Muscle of leg (tissue), 11 donors: ENCODE data around the gene KRT13. TPM values are rescaled to one million over a fixed set of nuclear protein-coding genes. Genes with fewer than 3 reads are reported as not detected.

ENCODE experiments used
- DNase-seq: peaks from one replicate; pipeline ENCODE4 v3.0.0; 2013
- H3K27ac ChIP-seq: one replicate; pipeline ENCODE4 v1.5.1; 2013; ENCODE audit warnings: mild to moderate bottlenecking, low read length, control low read depth
- H3K27me3 ChIP-seq: one replicate; pipeline ENCODE4 v1.6.1; 2013; ENCODE audit warnings: low read length; ENCODE audit not compliant: control insufficient read depth, insufficient read depth
- H3K36me3 ChIP-seq: one replicate; pipeline ENCODE4 v1.6.1; 2013; ENCODE audit warnings: low read length; ENCODE audit not compliant: control insufficient read depth, insufficient read depth
- H3K4me1 ChIP-seq: one replicate; pipeline ENCODE4 v1.6.1; 2013; ENCODE audit warnings: low read length; ENCODE audit not compliant: control insufficient read depth, insufficient read depth
- H3K4me3 ChIP-seq: one replicate; pipeline ENCODE4 v1.5.1; 2013; ENCODE audit warnings: low read length, control low read depth
- H3K9me3 ChIP-seq: replicated peaks from 2 replicates; pipeline ENCODE4 v1.6.1; 2013; ENCODE audit warnings: low read depth, low read length; ENCODE audit not compliant: control insufficient read depth
- WGBS: methylation state at CpG from one replicate; pipeline ENCODE4 v1.1.5; 2013; ENCODE audit warnings: missing lambda C conversion rate; ENCODE audit not compliant: insufficient coverage; 5-methylcytosine and 5-hydroxymethylcytosine counted together
- polyA plus RNA-seq, 8 donors: library from polyadenylated mRNA; unstranded; fragments of 120-200 nt; gene quantifications; one replicate each; pipeline versions ENCODE4 v1.2.1 to v1.2.3, GENCODE V29; 2013; ENCODE audit warnings: inconsistent platforms in 1 of 8, low replicate concordance in 1 of 8; ENCODE audit not compliant: insufficient read length in 8 of 8, insufficient read depth in 1 of 8
- total RNA-seq: library from RNA; stranded (reverse); fragments of 120-200 nt; gene quantifications from one replicate; pipeline ENCODE4 v1.2.4, GENCODE V29; 2013

KRT13 gene
- total and polyA plus RNA-seq, 9 donors: 0.13 to 177 (median 0.63) TPM; not detected in 1

- Histone ChIP-seq H3K36me3 (no peaks in the 10 kb centered on the region), H3K4me1 (peaks cover 10% of the 10 kb centered on the region), H3K4me3 (no peak overlapping the region), H3K27me3 (peaks cover 33% of the 10 kb centered on the region), H3K9me3 (no peaks in the 10 kb centered on the region), H3K27ac (no peak overlapping the region)
- 58% methylated on average over 8 of the region's 10 CpGs for WGBS
- DNase-seq: no peak
These were observed 15.6 kb upstream of the KRT13 start for GRCh38 chr17:41520821-41521521.

DNA sequence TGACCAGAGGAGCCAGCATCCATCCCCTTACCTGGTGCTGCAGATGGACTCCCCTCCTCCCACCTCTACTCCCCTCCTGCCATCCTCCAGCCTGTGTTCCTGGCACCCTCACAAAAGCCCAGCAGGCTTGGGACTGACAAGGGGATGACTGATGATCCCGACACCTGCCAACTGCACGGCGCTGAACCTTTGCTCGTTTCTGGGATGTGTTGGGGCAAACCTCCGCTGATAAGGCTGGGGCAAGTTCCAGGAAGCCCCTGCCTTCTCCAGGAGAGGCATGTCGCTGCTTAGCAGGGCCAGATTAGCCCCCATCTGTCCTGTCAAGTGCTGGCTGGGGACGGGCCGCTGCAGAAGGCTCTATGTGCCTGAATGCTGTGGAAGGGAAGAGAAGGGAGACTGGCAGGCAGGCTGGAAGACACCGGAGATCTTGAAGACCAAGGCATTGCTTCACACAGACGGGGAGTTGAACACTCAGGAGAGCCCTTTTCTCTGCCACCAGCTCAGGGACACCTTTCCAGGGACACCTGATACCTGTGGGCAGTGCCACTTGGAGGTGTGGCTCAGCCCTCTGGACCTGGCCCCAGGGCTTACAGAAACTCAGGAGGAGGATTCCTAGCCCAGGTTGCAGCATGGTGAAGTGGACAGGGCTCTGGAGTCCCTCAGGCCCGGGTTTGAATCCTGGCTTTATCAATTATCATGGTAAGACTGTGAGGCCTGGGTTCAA, 14.3 kb upstream of the KRT13 start:
- 43% methylated on average over 9 of the region's 11 CpGs for WGBS
- peaks cover 10% of the 10 kb centered on the region for H3K4me1 ChIP-seq
- no peaks in the 10 kb centered on the region for H3K36me3 ChIP-seq
- DNase-seq: no peak
- no peak overlapping the region for H3K27ac ChIP-seq
- H3K4me3 ChIP-seq: no peak overlapping the region
- H3K27me3 ChIP-seq: peaks cover 25% of the 10 kb centered on the region
- H3K9me3 ChIP-seq: no peaks in the 10 kb centered on the region

- no peak within 1 kb of the TSS for H3K4me3 ChIP-seq
- DNase-seq: no peak
- H3K27ac ChIP-seq: no peak within 1 kb of the TSS
- H3K4me1 ChIP-seq: peaks cover 10% of the 10 kb centered on the region
- H3K27me3 ChIP-seq: peaks cover 20% of the 10 kb centered on the region
- 46% methylated on average over 5 of the region's 8 CpGs for WGBS
- H3K9me3 ChIP-seq: no peaks in the 10 kb centered on the region
- no peaks in the 10 kb centered on the region for H3K36me3 ChIP-seq
These were observed 13.5 kb upstream of the KRT13 start, which contains the start of gene KRT15 for GRCh38 chr17:41518789-41519449. TSS of gene KRT15 (minus strand) at chr17:41518890. CDS start at chr17:41518827, 63 bp downstream.

DNA sequence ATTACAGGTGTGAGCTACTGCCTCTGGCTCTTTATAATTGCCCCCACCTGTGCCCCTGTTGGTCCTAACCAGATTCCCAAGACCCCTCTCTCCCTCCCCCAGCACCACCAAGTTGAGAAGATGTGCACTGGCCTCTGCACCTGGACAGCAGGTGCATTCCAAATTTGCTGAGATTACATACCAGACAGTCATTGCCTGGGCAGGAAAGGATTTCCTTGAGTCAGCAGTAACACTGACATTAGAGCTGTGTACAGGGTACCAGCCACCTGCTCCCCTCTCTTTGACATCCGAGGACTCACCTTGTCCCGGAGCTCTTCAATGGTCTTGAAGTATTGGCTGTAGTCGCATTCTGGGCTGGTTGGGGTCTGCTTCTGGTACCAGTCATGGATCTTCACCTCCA, 12.6 kb upstream of the KRT13 start:
- H3K36me3 ChIP-seq: no peaks in the 10 kb centered on the region
- no peak overlapping the region for H3K27ac ChIP-seq
- 100% methylated on average over 3 of the region's 3 CpGs for WGBS
- peaks cover 18% of the 10 kb centered on the region for H3K27me3 ChIP-seq
- H3K9me3 ChIP-seq: no peaks in the 10 kb centered on the region
- no peak for DNase-seq
- peaks cover 10% of the 10 kb centered on the region for H3K4me1 ChIP-seq
- no peak overlapping the region for H3K4me3 ChIP-seq

DNA sequence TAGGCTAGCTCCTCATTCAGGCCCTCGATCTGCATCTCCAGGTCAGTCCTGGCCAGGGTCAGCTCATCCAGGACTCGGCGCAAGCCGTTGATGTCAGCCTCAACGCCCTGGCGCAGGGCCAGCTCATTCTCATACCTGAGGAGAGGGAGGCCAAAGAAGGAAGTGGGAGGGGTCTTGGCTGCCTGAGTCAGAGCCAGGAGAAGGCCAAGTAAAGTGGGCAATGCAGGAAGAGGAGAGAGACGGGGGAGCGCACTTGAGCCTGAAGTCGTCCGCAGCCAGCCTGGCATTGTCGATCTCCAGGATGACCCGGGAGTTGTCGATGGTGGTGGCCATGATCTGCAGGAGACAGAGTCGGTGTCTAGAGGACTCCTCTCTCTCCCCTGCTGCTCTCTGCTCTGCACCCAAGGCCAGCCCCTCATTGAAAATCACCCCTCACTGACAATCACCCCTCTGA, 11.4 kb upstream of the KRT13 start:
- Histone ChIP-seq H3K4me1 (peaks cover 10% of the 10 kb centered on the region), H3K27ac (no peak overlapping the region), H3K27me3 (peaks cover 14% of the 10 kb centered on the region), H3K9me3 (no peaks in the 10 kb centered on the region), H3K4me3 (no peak overlapping the region), H3K36me3 (no peaks in the 10 kb centered on the region)
- WGBS: 80% methylated on average over 14 of the region's 14 CpGs
- no peak for DNase-seq

DNA sequence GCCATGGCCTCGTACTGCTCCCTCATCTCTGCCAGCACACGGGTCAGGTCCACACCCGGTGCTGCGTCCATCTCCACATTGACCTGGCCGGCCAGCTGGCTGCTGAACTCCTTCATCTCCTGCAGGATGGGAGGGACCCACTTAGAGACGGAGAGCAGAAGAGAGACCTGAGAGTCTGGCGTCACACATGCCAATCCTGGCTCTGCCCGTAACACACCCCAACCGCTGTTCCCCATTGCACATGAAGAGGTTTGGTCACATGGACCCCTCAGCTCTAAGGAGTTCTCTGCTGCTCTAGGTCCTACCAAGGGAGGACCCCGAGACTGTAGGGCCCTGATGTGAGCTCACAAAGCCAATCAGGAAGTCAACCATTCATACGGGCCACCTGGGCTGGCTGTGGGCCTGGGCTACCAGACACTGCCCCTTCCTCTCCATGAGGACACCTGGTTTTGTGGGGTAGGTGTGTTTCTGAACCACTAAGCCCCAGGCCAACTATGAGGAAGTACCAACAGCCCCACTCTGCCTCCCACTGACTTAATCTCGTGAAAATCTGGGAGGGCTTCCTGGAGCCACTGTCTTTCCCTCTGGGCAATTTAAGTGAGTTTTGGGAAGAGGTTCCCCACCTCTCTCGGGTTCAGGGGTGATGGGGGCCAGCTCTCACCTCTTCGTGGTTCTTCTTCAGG, 10.9 kb upstream of the KRT13 start:
- peaks cover 5% of the 10 kb centered on the region for H3K4me1 ChIP-seq
- H3K4me3 ChIP-seq: no peak overlapping the region
- WGBS: 85% methylated on average over 11 of the region's 14 CpGs
- DNase-seq: no peak
- H3K27me3 ChIP-seq: peaks cover 14% of the 10 kb centered on the region
- no peaks in the 10 kb centered on the region for H3K36me3 ChIP-seq
- H3K27ac ChIP-seq: no peak overlapping the region
- H3K9me3 ChIP-seq: no peaks in the 10 kb centered on the region

- H3K4me3 ChIP-seq: no peak overlapping the region
- H3K36me3 ChIP-seq: no peaks in the 10 kb centered on the region
- H3K4me1 ChIP-seq: no peaks in the 10 kb centered on the region
- no peak for DNase-seq
- WGBS: no CpG with 5 or more reads among the region's 5 CpGs
- peaks cover 17% of the 10 kb centered on the region for H3K27me3 ChIP-seq
- H3K9me3 ChIP-seq: no peaks in the 10 kb centered on the region
- H3K27ac ChIP-seq: no peak overlapping the region
These were observed 7.7 kb upstream of the KRT13 start for GRCh38 chr17:41513168-41513547.

- H3K36me3 ChIP-seq: no peaks in the 10 kb centered on the region
- no peaks in the 10 kb centered on the region for H3K9me3 ChIP-seq
- H3K4me3 ChIP-seq: no peak overlapping the region
- DNase-seq: no peak
- WGBS: 56% methylated on average over 5 of the region's 7 CpGs
- H3K27me3 ChIP-seq: peaks cover 15% of the 10 kb centered on the region
- H3K4me1 ChIP-seq: no peaks in the 10 kb centered on the region
- no peak overlapping the region for H3K27ac ChIP-seq
These were observed 7.2 kb upstream of the KRT13 start for GRCh38 chr17:41512546-41513167.

GRCh38 chr17:41511716-41512115, 6.3 kb upstream of the KRT13 start:
- WGBS: 65% methylated on average over 6 of the region's 10 CpGs
- no peaks in the 10 kb centered on the region for H3K4me1 ChIP-seq
- H3K4me3 ChIP-seq: no peak overlapping the region
- H3K9me3 ChIP-seq: no peaks in the 10 kb centered on the region
- no peak overlapping the region for H3K27ac ChIP-seq
- peaks cover 17% of the 10 kb centered on the region for H3K27me3 ChIP-seq
- H3K36me3 ChIP-seq: no peaks in the 10 kb centered on the region
- no peak for DNase-seq
